GM15510 (cell line): ENCODE measurements around the gene BCR.

ENCODE experiments used
- POLR2A ChIP-seq: IDR thresholded peaks from 3 replicates; pipeline ENCODE4 v1.6.1; 2011; ENCODE audit warnings: borderline replicate concordance; ENCODE audit not compliant: insufficient read length; ENCODE audit errors: extremely low read depth

Gene BCR

GRCh38 chr22:23253475-23254055 lies 73.3 kb downstream of the BCR start:
- no peak for TF ChIP-seq POLR2A

- TF ChIP-seq POLR2A: no peak
These were observed 75.3 kb downstream of the BCR start for GRCh38 chr22:23255506-23256170.

GRCh38 chr22:23256171-23256932 lies 76.0 kb downstream of the BCR start:
- TF ChIP-seq POLR2A: no peak

GRCh38 chr22:23256986-23257888 lies 76.9 kb downstream of the BCR start:
- no peak for TF ChIP-seq POLR2A

- no peak for TF ChIP-seq POLR2A
These were observed 77.8 kb downstream of the BCR start for GRCh38 chr22:23257889-23258825.

GRCh38 chr22:23258826-23259170 lies 78.5 kb downstream of the BCR start:
- no peak for TF ChIP-seq POLR2A

GRCh38 chr22:23259916-23260644 lies 79.8 kb downstream of the BCR start:
- no peak for TF ChIP-seq POLR2A

GRCh38 chr22:23260645-23261581 lies 80.6 kb downstream of the BCR start:
- no peak for TF ChIP-seq POLR2A

GRCh38 chr22:23261900-23262450 lies 81.7 kb downstream of the BCR start:
- no peak for TF ChIP-seq POLR2A

- TF ChIP-seq POLR2A: no peak
These were observed 82.4 kb downstream of the BCR start for GRCh38 chr22:23262518-23263332.

- TF ChIP-seq POLR2A: no peak
These were observed 83.6 kb downstream of the BCR start for GRCh38 chr22:23263651-23264555.
